GM21423 (cell line): ENCODE measurements around the gene ANO1.
"Not testable (repeated sequence)": the region's sequence is repeated elsewhere in the genome, so short reads cannot be mapped to it uniquely, and the experiment has no call there.

ENCODE experiments used
- ATAC-seq: cut with Tn5 transposase; IDR thresholded peaks from one replicate; pipeline ENCODE4 v1.9.1; 2021; ENCODE audit warnings: mild to moderate bottlenecking, moderate library complexity; ENCODE audit not compliant: unreplicated experiment

The ANO1 gene

DNA sequence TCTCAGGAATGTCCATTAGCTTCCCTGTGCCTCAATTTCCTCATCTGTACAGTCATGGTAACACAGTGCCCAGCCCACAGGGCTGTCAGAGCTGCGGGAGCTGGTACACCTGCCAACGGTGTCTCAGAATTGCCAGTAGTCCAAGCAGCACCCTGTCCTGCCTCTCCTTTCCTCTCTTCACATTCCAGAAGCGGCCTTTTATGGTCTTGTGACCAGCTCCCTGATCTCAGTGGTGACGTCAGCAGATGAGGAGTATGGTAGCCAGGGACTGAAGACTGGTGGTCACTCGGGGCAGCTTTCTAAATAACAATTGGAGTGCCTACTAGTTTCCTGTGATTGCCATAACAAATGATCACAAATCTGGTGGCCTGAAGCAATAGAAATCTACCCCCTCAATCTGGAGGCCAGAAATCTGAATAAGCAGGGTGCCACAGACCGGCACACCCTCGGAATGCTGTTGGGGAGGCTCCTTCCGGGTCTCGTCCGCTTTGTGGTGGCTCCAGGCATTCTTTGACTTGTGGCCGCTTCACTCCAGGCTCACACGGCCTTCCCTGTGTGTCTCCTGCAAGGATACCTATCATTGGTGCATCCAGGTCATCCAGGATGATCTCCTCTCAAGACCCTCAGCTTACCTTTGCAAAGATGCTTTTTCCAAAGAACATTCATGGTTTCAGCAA is 127.1 kb downstream of the ANO1 start:
- ATAC-seq, result no peak

GRCh38 chr11:70205766-70206165 is 127.6 kb downstream of the ANO1 start:
- ATAC-seq, result no peak

DNA sequence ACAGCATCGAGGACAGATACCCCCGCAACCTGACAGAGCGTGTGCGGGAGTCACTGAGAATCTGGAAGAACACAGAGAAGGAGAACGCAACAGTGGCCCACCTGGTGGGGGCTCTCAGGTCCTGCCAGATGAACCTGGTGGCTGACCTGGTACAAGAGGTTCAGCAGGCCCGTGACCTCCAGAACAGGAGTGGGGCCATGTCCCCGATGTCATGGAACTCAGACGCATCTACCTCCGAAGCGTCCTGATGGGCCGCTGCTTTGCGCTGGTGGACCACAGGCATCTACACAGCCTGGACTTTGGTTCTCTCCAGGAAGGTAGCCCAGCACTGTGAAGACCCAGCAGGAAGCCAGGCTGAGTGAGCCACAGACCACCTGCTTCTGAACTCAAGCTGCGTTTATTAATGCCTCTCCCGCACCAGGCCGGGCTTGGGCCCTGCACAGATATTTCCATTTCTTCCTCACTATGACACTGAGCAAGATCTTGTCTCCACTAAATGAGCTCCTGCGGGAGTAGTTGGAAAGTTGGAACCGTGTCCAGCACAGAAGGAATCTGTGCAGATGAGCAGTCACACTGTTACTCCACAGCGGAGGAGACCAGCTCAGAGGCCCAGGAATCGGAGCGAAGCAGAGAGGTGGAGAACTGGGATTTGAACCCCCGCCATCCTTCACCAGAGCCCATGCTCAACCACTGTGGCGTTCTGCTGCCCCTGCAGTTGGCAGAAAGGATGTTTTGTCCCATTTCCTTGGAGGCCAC is 128.3 kb downstream of the ANO1 start:
- no peak for ATAC-seq

DNA sequence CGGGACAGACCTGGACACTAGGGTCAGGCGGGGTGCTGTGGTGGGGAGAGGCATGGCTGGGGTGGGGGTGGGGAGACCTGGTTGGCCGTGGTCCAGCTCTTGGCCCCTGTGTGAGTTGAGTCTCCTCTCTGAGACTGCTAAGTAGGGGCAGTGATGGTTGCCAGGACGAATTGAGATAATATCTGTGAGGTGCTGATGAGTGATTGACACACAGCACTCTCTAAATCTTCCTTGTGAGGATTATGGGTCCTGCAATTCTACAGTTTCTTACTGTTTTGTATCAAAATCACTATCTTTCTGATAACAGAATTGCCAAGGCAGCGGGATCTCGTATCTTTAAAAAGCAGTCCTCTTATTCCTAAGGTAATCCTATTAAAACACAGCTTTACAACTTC is 128.9 kb downstream of the ANO1 start:
- no peak for ATAC-seq

- no peak for ATAC-seq
Measured at GRCh38 chr11:70207531-70208131, 129.5 kb downstream of the ANO1 start.

GRCh38 chr11:70209391-70209912 is 131.3 kb downstream of the ANO1 start:
- ATAC-seq, result no peak

GRCh38 chr11:70210051-70210501 is 132.0 kb downstream of the ANO1 start:
- no peak for ATAC-seq

DNA sequence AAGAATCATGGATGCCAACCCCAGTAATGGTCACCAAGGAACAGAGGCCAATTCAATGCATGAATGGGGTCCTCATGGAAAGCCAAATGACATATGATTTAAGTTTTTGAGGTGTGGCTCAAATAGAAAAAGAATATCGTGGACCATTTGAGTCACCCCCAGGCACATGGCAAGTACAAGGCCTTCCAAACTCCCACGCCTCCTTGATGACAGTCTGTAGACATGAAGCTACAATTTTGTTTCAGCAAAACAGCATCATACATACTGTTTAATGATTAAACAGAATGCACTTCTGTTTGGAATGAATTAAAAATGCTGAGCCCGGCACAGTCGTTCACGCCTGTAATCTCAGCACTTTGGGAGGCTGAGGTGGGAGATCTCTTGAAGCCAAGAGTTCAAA is 132.4 kb downstream of the ANO1 start:
- no peak for ATAC-seq

GRCh38 chr11:70212227-70212811 is 134.2 kb downstream of the ANO1 start:
- no peak for ATAC-seq

DNA sequence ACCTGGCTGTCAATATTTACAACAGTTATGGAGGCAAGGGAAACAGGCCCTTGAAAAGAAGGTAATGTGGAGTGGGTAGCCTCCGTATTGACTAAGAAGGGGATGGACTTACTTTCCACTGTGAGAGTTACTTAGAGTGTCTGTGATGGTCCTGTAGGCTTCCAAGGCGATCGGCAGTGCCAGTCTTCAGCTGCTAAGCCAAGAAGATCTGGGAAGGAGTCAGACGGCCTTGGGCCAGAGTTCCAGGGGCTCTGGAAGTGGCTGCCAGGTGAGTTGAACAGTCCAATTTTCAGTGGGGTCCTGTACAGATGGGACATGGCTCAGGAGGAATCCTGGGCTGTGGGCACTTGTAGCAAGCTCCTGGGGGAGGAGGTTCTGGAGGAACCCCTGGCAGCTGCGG is 139.3 kb downstream of the ANO1 start:
- ATAC-seq, result not testable (repeated sequence)

DNA sequence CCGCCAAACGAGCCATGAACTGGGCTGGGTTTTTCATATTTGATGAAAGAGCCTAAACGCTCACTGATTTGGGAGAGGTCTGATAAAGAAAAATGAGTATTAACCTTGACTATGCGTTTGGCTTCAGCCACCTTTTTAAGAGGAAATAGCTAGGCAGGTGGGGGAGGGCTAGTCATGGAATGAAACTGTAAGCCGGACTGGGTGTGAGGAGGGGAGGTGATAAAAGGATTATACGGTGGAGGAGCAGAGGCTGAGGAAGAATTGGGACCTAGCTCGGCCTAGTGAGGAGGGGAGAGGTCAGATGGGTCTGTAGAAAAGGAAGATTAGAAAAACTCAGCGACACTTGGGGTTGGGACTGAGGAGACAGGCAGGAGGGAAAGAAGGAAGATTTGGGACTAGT is 140.0 kb downstream of the ANO1 start:
- not testable (repeated sequence) for ATAC-seq

DNA sequence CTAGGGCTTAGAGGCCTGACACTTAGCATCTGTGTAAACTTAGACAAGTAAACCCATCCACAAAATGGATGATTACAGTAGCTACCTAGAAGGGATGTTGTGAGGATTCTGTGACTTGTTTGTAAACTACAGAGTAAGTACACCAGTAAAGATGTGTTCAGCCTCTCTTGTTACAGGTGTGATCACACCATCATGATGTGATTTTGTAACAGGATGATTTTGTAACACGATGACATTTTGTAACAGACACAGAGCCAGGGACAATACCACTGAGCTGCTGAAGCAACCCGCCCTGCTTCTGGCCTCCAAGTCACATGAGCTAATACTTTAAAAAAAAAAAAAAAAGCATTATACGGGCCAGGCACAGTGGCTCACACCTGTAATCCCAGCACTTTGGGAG is 142.0 kb downstream of the ANO1 start:
- no peak for ATAC-seq

GRCh38 chr11:70220920-70221319 is 142.8 kb downstream of the ANO1 start:
- no peak for ATAC-seq

DNA sequence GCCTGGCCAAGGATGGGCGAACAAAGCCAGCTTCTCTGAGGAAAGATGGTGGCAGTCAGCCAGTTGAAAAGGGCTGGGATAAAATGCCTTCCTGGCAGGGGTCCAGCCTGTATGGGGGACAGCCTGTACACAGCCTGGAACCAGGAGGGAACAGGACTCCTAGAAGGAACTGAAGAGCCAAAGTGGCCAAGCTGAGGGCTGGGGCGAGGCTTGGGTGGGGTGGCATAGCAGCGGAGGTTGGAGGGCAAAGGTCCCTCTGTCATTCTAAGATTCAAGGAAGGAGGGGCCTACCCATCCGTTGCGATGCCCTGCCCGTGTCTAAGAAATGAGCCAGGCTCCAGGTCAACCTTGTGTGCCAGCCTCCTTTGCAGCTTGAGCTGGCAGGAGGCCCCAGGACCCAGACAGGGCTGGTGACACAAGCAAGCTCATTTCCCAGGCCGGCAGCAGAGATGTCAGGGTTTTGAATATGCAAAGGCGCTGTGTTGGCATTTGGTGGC is 147.6 kb downstream of the ANO1 start:
- ATAC-seq, result no peak

- ATAC-seq, result no peak
Measured at GRCh38 chr11:70226183-70226582, 148.1 kb downstream of the ANO1 start.

- no peak for ATAC-seq
Measured at GRCh38 chr11:70226967-70227366, 148.8 kb downstream of the ANO1 start.

GRCh38 chr11:70229737-70230136 is 151.6 kb downstream of the ANO1 start:
- ATAC-seq, result no peak

DNA sequence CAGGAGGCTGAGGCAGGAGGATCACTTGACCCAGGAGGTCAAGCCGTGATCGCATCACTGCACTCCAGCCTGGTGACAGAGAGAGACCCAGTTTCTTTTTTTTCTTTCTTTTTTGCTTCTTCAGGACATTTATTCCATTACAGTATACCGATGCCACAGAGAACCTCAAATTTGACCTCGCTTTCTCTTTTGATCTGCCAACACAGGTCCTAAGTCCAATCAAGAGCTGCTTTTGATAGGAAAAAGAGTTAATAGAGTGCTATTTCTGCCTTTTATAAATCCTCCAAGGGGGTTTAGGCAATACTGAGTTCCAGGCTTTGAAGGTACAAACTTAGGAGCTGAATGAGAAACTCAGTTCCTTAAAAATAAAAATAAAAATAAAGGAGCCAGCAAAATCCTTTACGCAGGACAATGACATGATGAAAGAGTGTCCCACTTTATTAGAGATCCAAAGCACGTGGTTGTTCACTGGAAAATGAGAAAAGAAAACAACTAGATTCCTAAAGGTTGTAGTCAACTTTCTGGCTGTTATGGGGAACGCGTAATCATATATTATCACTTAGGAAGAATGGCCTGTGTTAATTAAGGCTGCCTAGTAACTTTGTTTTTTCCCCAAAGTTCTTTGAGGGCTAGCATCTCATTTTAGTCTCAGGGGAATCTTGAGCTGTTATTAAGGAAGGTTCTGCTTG is 152.2 kb downstream of the ANO1 start:
- ATAC-seq, result no peak

DNA sequence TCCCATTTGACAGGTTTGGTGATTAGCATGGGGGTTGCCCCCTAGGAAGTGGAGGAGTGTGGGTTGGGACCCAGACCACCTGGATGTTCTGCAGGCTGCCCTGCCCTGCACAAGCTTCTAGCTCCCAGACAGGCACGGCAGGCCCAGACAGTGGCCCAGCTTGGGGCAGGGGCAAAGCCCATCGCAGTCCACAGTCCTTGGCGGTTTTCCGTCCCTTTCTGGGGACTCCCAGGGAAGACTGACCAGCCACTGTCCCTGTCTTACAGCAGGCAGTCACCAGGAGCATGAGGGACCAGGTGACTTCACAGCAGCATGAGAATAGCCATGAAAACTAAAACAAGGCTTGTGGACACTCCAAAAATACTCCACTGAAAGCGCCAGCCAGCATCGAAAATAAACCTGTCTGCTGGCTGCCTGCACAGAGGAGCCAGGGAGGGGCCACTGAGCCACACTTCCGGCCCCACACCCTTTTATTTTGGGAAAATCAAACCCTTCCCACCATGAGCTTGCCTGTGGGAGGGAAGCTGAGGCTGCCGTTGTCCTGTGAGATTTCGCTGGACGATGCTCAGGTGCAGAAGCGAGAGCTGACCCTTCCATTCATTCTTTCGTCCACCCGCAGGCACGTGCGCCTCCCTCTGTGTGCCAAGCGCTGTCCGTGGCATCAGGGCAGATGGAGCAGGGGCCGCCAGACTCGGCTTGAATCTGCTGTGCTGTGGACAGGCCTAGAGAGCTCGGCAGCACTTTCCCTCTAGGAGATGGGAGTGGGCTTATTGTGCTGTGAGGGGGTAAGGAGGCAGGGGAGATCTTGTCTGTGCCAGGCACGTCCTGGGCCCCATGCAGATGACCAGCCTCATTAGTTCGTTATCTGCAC is 153.0 kb downstream of the ANO1 start:
- no peak for ATAC-seq

DNA sequence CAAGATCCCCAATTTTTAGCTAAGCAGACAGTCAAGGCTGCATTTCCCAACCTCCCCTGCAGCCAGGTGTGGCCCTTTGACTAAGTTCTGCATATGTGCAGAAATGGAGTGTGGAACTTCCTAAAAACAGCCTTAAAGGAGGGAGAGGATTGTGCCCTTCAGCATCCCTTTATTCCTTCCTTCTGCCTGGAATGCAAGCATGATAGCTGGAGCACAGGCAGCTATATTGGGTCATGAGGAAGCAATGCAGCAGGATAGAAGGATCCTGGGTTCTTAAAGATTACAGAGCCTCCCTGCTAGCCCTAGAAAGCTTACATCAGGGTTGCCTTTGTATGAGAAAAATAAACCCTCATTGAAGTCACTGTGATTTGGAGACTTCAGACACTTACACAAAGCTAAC is 154.9 kb downstream of the ANO1 start:
- no peak for ATAC-seq
